Measurements from ENCODE around the gene ITIH5. TPM values are rescaled to one million over a fixed set of nuclear protein-coding genes. Genes with fewer than 3 reads are reported as not detected.

The ITIH5 gene
- polyA plus RNA-seq, 1 experiment = 10.3 TPM

- POLR2A ChIA-PET = no interaction called here
- no peak for TF ChIP-seq CTCF (IDR thresholded peaks at IDR 0.05; ENCODE audit: insufficient read depth, low read depth, low read length)
- DNase-seq (ENCODE audit: low read depth) = no peak
- Histone ChIP-seq H3K27me3 (ENCODE audit: control insufficient read depth, insufficient read depth, low read length) (no peaks in the 10 kb centered on the region), H3K36me3 (ENCODE audit: control insufficient read depth, insufficient read depth, low read length) (no peaks in the 10 kb centered on the region), H3K4me3 (ENCODE audit: low read depth, low read length) (no peak overlapping the region)
- CTCF ChIA-PET = interaction anchor here (0.5 to 0.8 kb wide), 2 partner anchors 10 to 11 kb away, joined by 3 read pairs; no protein-coding TSS in a partner anchor
Observed at GRCh38 chr10:7601023-7601656, 65.6 kb downstream of the ITIH5 start.

- Histone ChIP-seq H3K4me3 (ENCODE audit: low read depth, low read length) (no peak overlapping the region), H3K27me3 (ENCODE audit: control insufficient read depth, insufficient read depth, low read length) (no peaks in the 10 kb centered on the region), H3K36me3 (ENCODE audit: control insufficient read depth, insufficient read depth, low read length) (no peaks in the 10 kb centered on the region)
- TF ChIP-seq CTCF (IDR thresholded peaks at IDR 0.05; ENCODE audit: insufficient read depth, low read depth, low read length) = no peak
- no peak for DNase-seq (ENCODE audit: low read depth)
- ChIA-PET POLR2A (no interaction called here), CTCF (no interaction called here)
Observed at GRCh38 chr10:7598771-7599170, 68.0 kb downstream of the ITIH5 start.

DNA sequence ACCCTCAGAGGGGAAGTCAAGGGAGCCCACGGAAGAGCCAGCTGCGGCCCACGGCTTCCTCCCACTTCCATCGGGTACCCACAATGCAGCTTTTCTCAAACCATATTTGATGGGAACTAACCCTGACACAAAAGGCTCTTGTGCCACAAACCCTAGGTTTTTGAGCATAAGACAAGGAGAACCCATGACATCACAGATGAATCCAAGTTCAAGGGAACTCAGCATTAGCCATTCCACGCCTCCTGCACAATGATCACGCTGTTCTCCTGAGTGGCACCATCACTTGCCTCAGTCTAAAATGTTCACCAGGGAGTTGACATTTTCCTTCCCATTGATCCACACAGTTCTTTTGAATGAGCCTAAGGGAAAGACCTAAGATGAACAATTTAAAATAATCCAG is 70.4 kb downstream of the ITIH5 start:
- CTCF ChIA-PET = no interaction called here
- POLR2A ChIA-PET = no interaction called here

GRCh38 chr10:7593905-7594304 is 72.9 kb downstream of the ITIH5 start:
- Histone ChIP-seq H3K36me3 (ENCODE audit: control insufficient read depth, insufficient read depth, low read length) (no peaks in the 10 kb centered on the region), H3K4me3 (ENCODE audit: low read depth, low read length) (no peak overlapping the region), H3K27me3 (ENCODE audit: control insufficient read depth, insufficient read depth, low read length) (no peaks in the 10 kb centered on the region)
- TF ChIP-seq CTCF (IDR thresholded peaks at IDR 0.05; ENCODE audit: insufficient read depth, low read depth, low read length) = no peak
- no peak for DNase-seq (ENCODE audit: low read depth)
- ChIA-PET CTCF (interaction anchor here (0.7 kb wide), 1 partner anchor 13 kb away, joined by 3 read pairs; no protein-coding TSS in a partner anchor), POLR2A (no interaction called here)

More for the DNA sequence above, 70.4 kb downstream of the ITIH5 start:
- H3K36me3 ChIP-seq (ENCODE audit: control insufficient read depth, insufficient read depth, low read length) = no peaks in the 10 kb centered on the region
- DNase-seq (ENCODE audit: low read depth) = no peak
- no peak overlapping the region for H3K4me3 ChIP-seq (ENCODE audit: low read depth, low read length)
- H3K27me3 ChIP-seq (ENCODE audit: control insufficient read depth, insufficient read depth, low read length) = no peaks in the 10 kb centered on the region
- TF ChIP-seq CTCF (IDR thresholded peaks at IDR 0.05; ENCODE audit: insufficient read depth, low read depth, low read length) = no peak

DNA sequence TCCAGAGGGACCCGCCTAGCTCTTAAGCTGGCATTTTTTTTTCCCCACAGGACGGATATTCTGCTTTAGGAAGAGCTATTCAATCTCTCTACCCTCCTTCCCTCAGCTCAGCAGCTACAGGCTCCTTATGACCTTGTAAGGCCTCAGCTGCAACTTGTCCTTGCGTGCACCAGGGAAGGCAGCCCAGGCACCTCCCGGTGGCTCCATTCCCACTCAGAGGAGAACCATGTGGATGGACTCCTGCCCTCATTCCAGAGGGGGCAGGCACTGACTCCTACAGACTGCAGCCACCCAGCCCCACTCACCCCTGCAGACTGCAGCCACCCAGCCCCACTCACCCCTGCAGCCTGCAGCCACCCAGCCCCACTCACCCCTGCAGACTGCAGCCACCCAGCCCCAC is 73.7 kb downstream of the ITIH5 start:
- Histone ChIP-seq H3K27me3 (ENCODE audit: control insufficient read depth, insufficient read depth, low read length) (no peaks in the 10 kb centered on the region), H3K36me3 (ENCODE audit: control insufficient read depth, insufficient read depth, low read length) (no peaks in the 10 kb centered on the region), H3K4me3 (ENCODE audit: low read depth, low read length) (no peak overlapping the region)
- DNase-seq (ENCODE audit: low read depth) = no peak
- TF ChIP-seq CTCF (IDR thresholded peaks at IDR 0.05; ENCODE audit: insufficient read depth, low read depth, low read length) = no peak
- ChIA-PET CTCF (interaction anchor here (1.0 kb wide), 1 partner anchor 31 kb away, joined by 3 read pairs; no protein-coding TSS in a partner anchor), POLR2A (no interaction called here)

Measured in BJ (cell line).